ENCODE results near the gene B3GAT1.

- TF ChIP-seq CTCF (IDR thresholded peaks at IDR 0.05) (no peak), POLR2A (IDR thresholded peaks at IDR 0.05) (no peak)
These were observed 40.4 kb downstream of the B3GAT1 start for GRCh38 chr11:134371436-134372185.

All from lower leg skin (tissue), 3 donors.